Kidney (tissue), 14 donors: ENCODE measurements around the gene CNTN4. TPM values are rescaled to one million over a fixed set of nuclear protein-coding genes. Genes with fewer than 3 reads are reported as not detected.

Experiments used
- DNase-seq, 5 donors: peaks; one replicate each; pipeline ENCODE4 v3.0.0-alpha.2; 2013 to 2020
- FAIRE-seq: peaks from 2 replicates; lab custom pipeline; 2012; peaks lifted over from hg19 to GRCh38; lab: Jason Lieb, UNC
- H3K27ac ChIP-seq, 2 donors: one replicate each; pipeline ENCODE4 v1.7.0; 2013; ENCODE audit warnings: low read depth in 2 of 2, low read length in 2 of 2, inconsistent platforms in 1 of 2
- H3K27me3 ChIP-seq: one replicate; pipeline ENCODE4 v1.7.1; 2013; ENCODE audit warnings: low read length, inconsistent platforms; ENCODE audit not compliant: control insufficient read depth, insufficient read depth
- H3K36me3 ChIP-seq, 3 donors: one replicate each; pipeline versions ENCODE4 v1.7.0 to v1.7.1; 2013; ENCODE audit warnings: low read length in 3 of 3, control low read depth in 1 of 3, inconsistent platforms in 1 of 3; ENCODE audit not compliant: insufficient read depth in 3 of 3, control insufficient read depth in 2 of 3
- H3K4me1 ChIP-seq, 3 donors: one replicate each; pipeline versions ENCODE4 v1.7.0 to v1.7.1; 2013; ENCODE audit warnings: low read length in 3 of 3, inconsistent platforms in 1 of 3, low read depth in 1 of 3; ENCODE audit not compliant: control insufficient read depth in 2 of 3, insufficient read depth in 2 of 3
- H3K4me3 ChIP-seq, 3 donors: one replicate each; pipeline versions ENCODE4 v1.7.0 to v1.8.1; 2013; ENCODE audit warnings: low read length in 3 of 3, control low read depth in 1 of 3, inconsistent platforms in 1 of 3
- H3K9ac ChIP-seq, 3 donors: one replicate each; pipeline versions ENCODE4 v1.7.0 to v1.7.1; 2013; ENCODE audit warnings: low read length in 3 of 3, control low read depth in 1 of 3, inconsistent platforms in 1 of 3
- H3K9me3 ChIP-seq, 3 donors: one replicate each; pipeline versions ENCODE4 v1.7.0 to v1.7.1; 2013; ENCODE audit warnings: low read length in 3 of 3, control low read depth in 1 of 3, inconsistent platforms in 1 of 3; ENCODE audit not compliant: control insufficient read depth in 2 of 3, insufficient read depth in 1 of 3
- intact Hi-C: fragments of 100-400 bp; cut with DNase I; formaldehyde crosslinking; loops from one replicate; pipeline ENCODE4 v1.11.1; 2022
- polyA plus RNA-seq: library from polyadenylated mRNA; stranded (reverse); fragments of 350-450 nt; fragmentation: Illumina TruSeq; extraction: RNeasy Lipid Tissue Mini Kit (QIAGEN cat#74804); gene quantifications from one replicate; pipeline ENCODE4 v1.2.3, GENCODE V29; 2014; ENCODE audit warnings: low read depth, low replicate concordance; ENCODE audit not compliant: insufficient read depth
- total RNA-seq: library from RNA; stranded (reverse); fragmentation: NEBNext Ultra II Directional; extraction: Animal tissue kit (Norgen Biotek cat#: 25700); gene quantifications from one replicate; pipeline ENCODE4 v1.2.1, GENCODE V29; 2021
- TF ChIP-seq, protein P1 (sequence below): IDR thresholded peaks from 3 replicates; pipeline ENCODE4 v1.5.1; 2012; ENCODE audit warnings: mild to moderate bottlenecking, moderate library complexity, borderline replicate concordance; ENCODE audit not compliant: insufficient read depth; ENCODE audit errors: extremely low read depth
- donor health status: control.
- donor health status: control.
- donor health status: control.
- donor health status: control.
- donor health status: control.
- donor health status: DM: yes; HTN: yes; CAD: no.
- donor health status: Normal renal cell carcinoma (clear cell type).

The CNTN4 gene
- total and polyA plus RNA-seq, 2 donors from 2014 or later = 2.2 to 13.4 TPM

DNA sequence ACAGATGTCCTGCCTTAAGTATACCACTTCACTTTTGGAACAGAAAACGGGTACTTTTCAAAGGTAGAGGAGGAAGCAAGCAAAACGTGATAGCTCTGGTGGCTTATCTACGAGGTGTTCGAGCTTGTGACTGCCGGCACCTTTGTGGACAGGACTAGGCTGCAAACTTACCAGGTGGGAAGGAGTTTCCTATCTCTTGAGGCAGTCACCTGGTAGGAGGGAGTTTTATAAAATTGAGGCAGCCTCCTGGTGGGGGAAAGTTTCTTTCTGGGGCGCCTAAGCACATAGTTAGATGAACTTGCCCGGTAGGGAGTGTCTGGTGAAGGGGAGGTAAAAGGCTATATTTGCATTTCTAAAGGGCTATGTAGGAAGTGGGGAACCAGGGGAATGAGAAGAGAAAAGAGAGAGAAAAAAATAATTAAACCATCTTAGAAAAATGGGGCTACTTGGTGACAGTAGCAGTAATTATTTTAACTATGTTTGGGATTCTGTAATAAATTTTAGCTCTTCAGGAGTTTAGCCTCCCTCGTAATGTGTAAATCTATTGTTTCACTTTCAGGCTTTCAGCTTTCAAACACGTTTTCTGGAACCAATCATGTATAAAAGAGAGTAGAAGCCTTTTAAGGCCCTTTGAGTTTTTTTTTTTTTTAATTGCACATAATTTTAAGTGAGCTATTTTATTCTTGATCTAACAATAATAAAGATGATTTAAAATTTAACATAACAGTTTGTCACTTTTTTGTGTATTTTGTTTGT, 880.5 kb downstream of the CNTN4 start:
- Histone ChIP-seq H3K9ac (no peak overlapping the region), H3K36me3 (no peaks in the 10 kb centered on the region), H3K4me1 (no peaks in the 10 kb centered on the region), H3K27me3 (no peaks in the 10 kb centered on the region), H3K9me3 (no peaks in the 10 kb centered on the region), H3K27ac (no peak overlapping the region), H3K4me3 (no peak overlapping the region)
- TF ChIP-seq, protein P1, sequence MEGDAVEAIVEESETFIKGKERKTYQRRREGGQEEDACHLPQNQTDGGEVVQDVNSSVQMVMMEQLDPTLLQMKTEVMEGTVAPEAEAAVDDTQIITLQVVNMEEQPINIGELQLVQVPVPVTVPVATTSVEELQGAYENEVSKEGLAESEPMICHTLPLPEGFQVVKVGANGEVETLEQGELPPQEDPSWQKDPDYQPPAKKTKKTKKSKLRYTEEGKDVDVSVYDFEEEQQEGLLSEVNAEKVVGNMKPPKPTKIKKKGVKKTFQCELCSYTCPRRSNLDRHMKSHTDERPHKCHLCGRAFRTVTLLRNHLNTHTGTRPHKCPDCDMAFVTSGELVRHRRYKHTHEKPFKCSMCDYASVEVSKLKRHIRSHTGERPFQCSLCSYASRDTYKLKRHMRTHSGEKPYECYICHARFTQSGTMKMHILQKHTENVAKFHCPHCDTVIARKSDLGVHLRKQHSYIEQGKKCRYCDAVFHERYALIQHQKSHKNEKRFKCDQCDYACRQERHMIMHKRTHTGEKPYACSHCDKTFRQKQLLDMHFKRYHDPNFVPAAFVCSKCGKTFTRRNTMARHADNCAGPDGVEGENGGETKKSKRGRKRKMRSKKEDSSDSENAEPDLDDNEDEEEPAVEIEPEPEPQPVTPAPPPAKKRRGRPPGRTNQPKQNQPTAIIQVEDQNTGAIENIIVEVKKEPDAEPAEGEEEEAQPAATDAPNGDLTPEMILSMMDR = no peak
- peak in 1 of 5 donors; percentile 11 for DNase-seq
- no peak for FAIRE-seq
- intact Hi-C loops = no loop called here

DNA sequence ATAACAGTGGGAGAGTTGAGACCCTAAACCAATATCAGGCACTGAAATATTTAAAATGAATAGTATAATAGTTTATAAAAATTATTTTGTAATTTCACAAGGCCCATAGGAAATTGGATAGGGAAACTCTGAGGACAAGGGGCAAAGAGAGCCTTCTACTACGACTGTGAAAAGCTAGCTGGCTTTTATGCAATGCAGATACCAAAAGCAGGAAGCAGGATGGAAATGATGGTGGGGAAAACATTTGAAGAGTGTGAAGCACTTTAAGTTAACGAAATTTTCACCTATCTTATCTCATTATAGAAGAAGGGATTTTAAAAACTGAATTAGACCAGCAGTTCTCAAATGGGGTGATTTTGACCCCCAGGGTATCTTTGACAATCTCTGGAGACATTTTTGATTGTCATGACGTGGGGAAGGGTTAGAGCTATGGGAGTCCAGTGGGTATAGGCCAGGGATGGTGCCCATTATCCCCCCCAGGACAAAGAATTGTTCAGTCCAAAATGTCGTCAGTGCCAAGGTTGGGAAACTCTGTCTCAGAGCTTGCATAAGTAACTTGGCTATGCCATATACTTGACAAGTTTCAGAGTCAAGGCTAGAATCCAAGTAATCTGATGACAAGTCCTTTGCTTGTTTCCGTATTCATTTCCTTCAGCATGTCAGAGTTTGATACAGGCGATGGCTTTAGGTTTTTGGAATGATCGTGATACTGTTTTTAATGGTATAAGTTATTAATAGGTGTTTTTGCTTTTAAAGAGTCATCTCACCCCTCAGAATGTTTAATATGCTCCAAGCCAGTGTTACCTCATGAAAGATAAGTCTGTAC, 885.6 kb downstream of the CNTN4 start:
- intact Hi-C loops = no loop called here
- no peak for FAIRE-seq
- TF ChIP-seq, protein P1 = no peak

DNA sequence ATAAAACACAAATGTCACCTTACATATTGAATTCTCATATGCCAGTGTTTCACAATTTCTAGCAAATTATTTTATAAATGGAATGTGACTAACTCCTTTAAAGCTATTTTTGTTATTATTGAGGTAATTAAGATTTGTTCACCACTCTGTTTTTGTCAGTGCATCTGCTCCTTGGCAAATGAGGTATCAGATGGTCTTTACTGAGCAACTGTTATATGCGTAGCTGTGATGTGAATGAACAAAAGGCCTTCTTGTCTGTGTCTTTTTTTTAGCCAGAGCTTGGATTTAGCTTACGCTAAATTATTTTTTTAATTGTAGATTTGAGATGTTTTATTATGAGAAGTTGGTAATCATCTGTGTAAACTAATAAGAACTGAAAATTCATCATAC, 886.2 kb downstream of the CNTN4 start:
- no peak overlapping the region for H3K27ac ChIP-seq
- H3K4me3 ChIP-seq = no peak overlapping the region
- H3K9ac ChIP-seq = no peak overlapping the region
- intact Hi-C loops = no loop called here
- H3K36me3 ChIP-seq = no peaks in the 10 kb centered on the region
- FAIRE-seq (no peak), DNase-seq (no peak)
- H3K9me3 ChIP-seq = no peaks in the 10 kb centered on the region
- TF ChIP-seq, protein P1 = no peak
- no peaks in the 10 kb centered on the region for H3K4me1 ChIP-seq
- H3K27me3 ChIP-seq = no peaks in the 10 kb centered on the region

More for the DNA sequence above, 885.6 kb downstream of the CNTN4 start:
- Histone ChIP-seq H3K9ac (no peak overlapping the region), H3K9me3 (no peaks in the 10 kb centered on the region), H3K27me3 (no peaks in the 10 kb centered on the region), H3K4me3 (no peak overlapping the region), H3K36me3 (no peaks in the 10 kb centered on the region), H3K4me1 (no peaks in the 10 kb centered on the region), H3K27ac (no peak overlapping the region)
- no peak for DNase-seq
